Measurements from ENCODE around the gene FAM135A. TPM values are rescaled to one million over a fixed set of nuclear protein-coding genes. Genes with fewer than 3 reads are reported as not detected.

The FAM135A gene
- total and polyA plus RNA-seq, 2 donors (not counting 1 experiment from before 2014, with no cell fraction given) = 3.9 to 30.6 TPM

DNA sequence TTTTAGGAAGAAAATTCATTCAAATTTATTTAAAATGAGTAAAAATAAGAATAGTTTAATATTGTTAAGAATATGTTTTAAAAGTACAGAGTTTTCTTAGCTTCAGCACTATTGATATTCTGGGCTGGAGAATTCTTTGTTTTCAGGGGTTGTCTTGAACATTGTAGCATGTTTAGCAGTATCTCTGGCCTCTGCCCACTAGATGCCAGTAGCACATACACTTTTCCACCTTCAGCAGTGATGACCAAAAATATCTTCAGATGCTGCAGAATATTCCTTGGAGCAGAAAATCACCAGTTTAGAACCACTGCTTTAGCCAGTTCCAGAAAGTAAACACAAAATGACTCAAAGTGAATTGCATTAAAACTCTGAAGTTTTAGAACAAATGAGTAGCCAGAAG lies 134.0 kb downstream of the FAM135A start:
- H3K9ac ChIP-seq (ENCODE audit: low read length) = no peak overlapping the region
- no peaks in the 10 kb centered on the region for H3K9me3 ChIP-seq (ENCODE audit: control extremely low read depth in 1 of 3, control insufficient read depth in 2 of 3, insufficient read depth in 1 of 3, low read length in 2 of 3)
- H3K27me3 ChIP-seq (replicated peaks in 1 of 4; ENCODE audit: control extremely low read depth in 1 of 4, control insufficient read depth in 3 of 4, insufficient read depth in 4 of 4, low read length in 3 of 4) = no peaks in the 10 kb centered on the region
- H2AFZ ChIP-seq (ENCODE audit: insufficient read depth, low read depth, low read length, poor library complexity, severe bottlenecking) = no peak overlapping the region
- H3K27ac Mint-ChIP-seq = no peak overlapping the region
- no peaks in the 10 kb centered on the region for H3K79me2 ChIP-seq (ENCODE audit: control insufficient read depth, insufficient read depth, low read length)
- no peak overlapping the region for H3K4me2 ChIP-seq (replicated peaks; ENCODE audit: low read depth, low read length, poor library complexity, severe bottlenecking)
- no peaks in the 10 kb centered on the region for H3K36me3 ChIP-seq (replicated peaks in 1 of 2; ENCODE audit: control extremely low read depth in 1 of 2, control insufficient read depth in 1 of 2, extremely low read depth in 1 of 2, insufficient read depth in 2 of 2, low read length in 1 of 2)
- ATAC-seq (ENCODE audit: low read depth) (no peak), DNase-seq (no peak)
- no peak overlapping the region for H3K27ac ChIP-seq (ENCODE audit: low read length in 2 of 2)
- POLR2A ChIA-PET = no interaction called here
- H3K4me3 Mint-ChIP-seq = no peak overlapping the region
- CTCF ChIA-PET = interaction anchor here (1.5 to 3.5 kb wide), 2 partner anchors 20 to 139 kb away, joined by 3 to 20 read pairs; no protein-coding TSS in a partner anchor
- no peaks in the 10 kb centered on the region for H4K20me1 ChIP-seq (ENCODE audit: control insufficient read depth, insufficient read depth, low read length, poor library complexity, severe bottlenecking)
- H3K27me3 Mint-ChIP-seq = no peaks in the 10 kb centered on the region
- intact Hi-C loops (cut with micrococcal nuclease) = loop anchor here (2.0 kb wide), 1 partner anchor 139 kb away; no protein-coding TSS in a partner anchor
- no peak overlapping the region for H3K4me3 ChIP-seq (ENCODE audit: control extremely low read depth in 1 of 5, extremely low read depth in 1 of 5, insufficient read depth in 1 of 5, low read depth in 2 of 5, low read length in 4 of 5)
- no peaks in the 10 kb centered on the region for H3K4me1 Mint-ChIP-seq
- H3K9me3 Mint-ChIP-seq (ENCODE audit: insufficient read depth) = no peaks in the 10 kb centered on the region
- H3K4me1 ChIP-seq (ENCODE audit: control insufficient read depth in 2 of 2, insufficient read depth in 2 of 2, low read length in 2 of 2) = no peaks in the 10 kb centered on the region
- TF ChIP-seq, protein P1, sequence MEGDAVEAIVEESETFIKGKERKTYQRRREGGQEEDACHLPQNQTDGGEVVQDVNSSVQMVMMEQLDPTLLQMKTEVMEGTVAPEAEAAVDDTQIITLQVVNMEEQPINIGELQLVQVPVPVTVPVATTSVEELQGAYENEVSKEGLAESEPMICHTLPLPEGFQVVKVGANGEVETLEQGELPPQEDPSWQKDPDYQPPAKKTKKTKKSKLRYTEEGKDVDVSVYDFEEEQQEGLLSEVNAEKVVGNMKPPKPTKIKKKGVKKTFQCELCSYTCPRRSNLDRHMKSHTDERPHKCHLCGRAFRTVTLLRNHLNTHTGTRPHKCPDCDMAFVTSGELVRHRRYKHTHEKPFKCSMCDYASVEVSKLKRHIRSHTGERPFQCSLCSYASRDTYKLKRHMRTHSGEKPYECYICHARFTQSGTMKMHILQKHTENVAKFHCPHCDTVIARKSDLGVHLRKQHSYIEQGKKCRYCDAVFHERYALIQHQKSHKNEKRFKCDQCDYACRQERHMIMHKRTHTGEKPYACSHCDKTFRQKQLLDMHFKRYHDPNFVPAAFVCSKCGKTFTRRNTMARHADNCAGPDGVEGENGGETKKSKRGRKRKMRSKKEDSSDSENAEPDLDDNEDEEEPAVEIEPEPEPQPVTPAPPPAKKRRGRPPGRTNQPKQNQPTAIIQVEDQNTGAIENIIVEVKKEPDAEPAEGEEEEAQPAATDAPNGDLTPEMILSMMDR (IDR thresholded peaks at IDR 0.05) = no peak
- no peak for TF ChIP-seq EZH2 (IDR thresholded peaks at IDR 0.05; ENCODE audit: borderline replicate concordance, insufficient read depth, low read depth, low read length, poor library complexity, severe bottlenecking)

DNA sequence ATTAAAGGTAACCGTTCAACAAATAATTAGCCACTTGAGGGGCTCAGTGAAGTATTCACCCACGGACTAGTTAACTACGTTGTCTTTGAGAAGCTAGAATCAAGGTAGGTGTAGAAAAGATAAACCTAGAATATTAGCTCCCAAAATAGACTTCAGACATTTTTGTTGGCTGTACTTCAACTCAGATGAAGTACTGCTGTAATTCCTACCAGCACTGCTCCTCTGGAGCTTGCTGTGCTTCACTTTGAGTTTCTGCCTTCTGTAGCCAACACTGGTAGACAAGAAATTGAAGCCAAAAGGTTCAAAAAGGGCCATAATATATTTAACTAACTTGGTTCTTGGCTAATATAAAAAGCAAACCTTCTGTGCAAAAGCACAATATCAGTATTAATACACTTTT lies 134.6 kb downstream of the FAM135A start:
- H3K36me3 ChIP-seq (replicated peaks in 1 of 2; ENCODE audit: control extremely low read depth in 1 of 2, control insufficient read depth in 1 of 2, extremely low read depth in 1 of 2, insufficient read depth in 2 of 2, low read length in 1 of 2) = no peaks in the 10 kb centered on the region
- ChIA-PET POLR2A (no interaction called here), CTCF (no interaction called here)
- no peak for DNase-seq
- H3K27me3 Mint-ChIP-seq = no peaks in the 10 kb centered on the region
- WGBS (ENCODE audit: insufficient coverage) = no CpG with 5 or more reads among the region's 3 CpGs
- no peaks in the 10 kb centered on the region for H4K20me1 ChIP-seq (ENCODE audit: control insufficient read depth, insufficient read depth, low read length, poor library complexity, severe bottlenecking)
- no peak overlapping the region for H3K9ac ChIP-seq (ENCODE audit: low read length)
- H2AFZ ChIP-seq (ENCODE audit: insufficient read depth, low read depth, low read length, poor library complexity, severe bottlenecking) = no peak overlapping the region
- no peaks in the 10 kb centered on the region for H3K4me1 Mint-ChIP-seq
- intact Hi-C loops (cut with micrococcal nuclease) = loop anchor here (2.0 kb wide), 1 partner anchor 139 kb away; no protein-coding TSS in a partner anchor
- ATAC-seq (ENCODE audit: low read depth) = no peak
- H3K4me1 ChIP-seq (ENCODE audit: control insufficient read depth in 2 of 2, insufficient read depth in 2 of 2, low read length in 2 of 2) = no peaks in the 10 kb centered on the region
- TF ChIP-seq EZH2 (IDR thresholded peaks at IDR 0.05; ENCODE audit: borderline replicate concordance, insufficient read depth, low read depth, low read length, poor library complexity, severe bottlenecking) = no peak
- TF ChIP-seq, protein P1 (IDR thresholded peaks at IDR 0.05) = no peak
- H3K27ac ChIP-seq (ENCODE audit: low read length in 2 of 2) = no peak overlapping the region
- no peak overlapping the region for H3K4me2 ChIP-seq (replicated peaks; ENCODE audit: low read depth, low read length, poor library complexity, severe bottlenecking)
- no peak overlapping the region for H3K4me3 ChIP-seq (ENCODE audit: control extremely low read depth in 1 of 5, extremely low read depth in 1 of 5, insufficient read depth in 1 of 5, low read depth in 2 of 5, low read length in 4 of 5)
- H3K4me3 Mint-ChIP-seq = no peak overlapping the region
- no peaks in the 10 kb centered on the region for H3K9me3 ChIP-seq (ENCODE audit: control extremely low read depth in 1 of 3, control insufficient read depth in 2 of 3, insufficient read depth in 1 of 3, low read length in 2 of 3)
- no peaks in the 10 kb centered on the region for H3K9me3 Mint-ChIP-seq (ENCODE audit: insufficient read depth)
- H3K79me2 ChIP-seq (ENCODE audit: control insufficient read depth, insufficient read depth, low read length) = no peaks in the 10 kb centered on the region
- H3K27ac Mint-ChIP-seq = no peak overlapping the region
- no peaks in the 10 kb centered on the region for H3K27me3 ChIP-seq (replicated peaks in 1 of 4; ENCODE audit: control extremely low read depth in 1 of 4, control insufficient read depth in 3 of 4, insufficient read depth in 4 of 4, low read length in 3 of 4)

All from B cell (primary cell).